Ishikawa (cell line): ENCODE measurements around the gene ADGRB2.

Experiments
- CEBPB ChIP-seq: IDR thresholded peaks from 2 replicates; pipeline ENCODE4 v1.6.1; 2012
- EP300 ChIP-seq: IDR thresholded peaks from 2 replicates; pipeline ENCODE4 v1.6.1; 2012; ENCODE audit warnings: borderline replicate concordance
- FOXM1 ChIP-seq: IDR thresholded peaks from 2 replicates; pipeline ENCODE4 v1.6.1; 2012; ENCODE audit warnings: low read depth, borderline replicate concordance
- NFIC ChIP-seq: IDR thresholded peaks from 2 replicates; pipeline ENCODE4 v1.6.1; 2012
- RAD21 ChIP-seq: IDR thresholded peaks from 2 replicates; pipeline ENCODE4 v1.6.1; 2012; ENCODE audit warnings: low read depth
- TAF1 ChIP-seq: IDR thresholded peaks from 2 replicates; pipeline ENCODE4 v1.6.1; 2012; ENCODE audit warnings: low read depth, mild to moderate bottlenecking
- YY1 ChIP-seq: IDR thresholded peaks from 2 replicates; pipeline ENCODE4 v1.6.1; 2012; ENCODE audit warnings: low read depth
- TF ChIP-seq, protein P1 (sequence below): IDR thresholded peaks from 2 replicates; pipeline ENCODE4 v1.6.1; 2012
- TF ChIP-seq, protein P2 (sequence below): IDR thresholded peaks from 2 replicates; pipeline ENCODE4 v1.6.1; 2012; ENCODE audit warnings: low read depth, mild to moderate bottlenecking

- TF ChIP-seq RAD21, result peak; percentile 11; the same call in 1 of the 2 replicates
- TF ChIP-seq EP300, result no peak
- TF ChIP-seq YY1, result no peak
- no peak for TF ChIP-seq TAF1
- TF ChIP-seq NFIC, result no peak
- TF ChIP-seq, protein P1, sequence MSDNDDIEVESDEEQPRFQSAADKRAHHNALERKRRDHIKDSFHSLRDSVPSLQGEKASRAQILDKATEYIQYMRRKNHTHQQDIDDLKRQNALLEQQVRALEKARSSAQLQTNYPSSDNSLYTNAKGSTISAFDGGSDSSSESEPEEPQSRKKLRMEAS, result no peak
- TF ChIP-seq, protein P2, sequence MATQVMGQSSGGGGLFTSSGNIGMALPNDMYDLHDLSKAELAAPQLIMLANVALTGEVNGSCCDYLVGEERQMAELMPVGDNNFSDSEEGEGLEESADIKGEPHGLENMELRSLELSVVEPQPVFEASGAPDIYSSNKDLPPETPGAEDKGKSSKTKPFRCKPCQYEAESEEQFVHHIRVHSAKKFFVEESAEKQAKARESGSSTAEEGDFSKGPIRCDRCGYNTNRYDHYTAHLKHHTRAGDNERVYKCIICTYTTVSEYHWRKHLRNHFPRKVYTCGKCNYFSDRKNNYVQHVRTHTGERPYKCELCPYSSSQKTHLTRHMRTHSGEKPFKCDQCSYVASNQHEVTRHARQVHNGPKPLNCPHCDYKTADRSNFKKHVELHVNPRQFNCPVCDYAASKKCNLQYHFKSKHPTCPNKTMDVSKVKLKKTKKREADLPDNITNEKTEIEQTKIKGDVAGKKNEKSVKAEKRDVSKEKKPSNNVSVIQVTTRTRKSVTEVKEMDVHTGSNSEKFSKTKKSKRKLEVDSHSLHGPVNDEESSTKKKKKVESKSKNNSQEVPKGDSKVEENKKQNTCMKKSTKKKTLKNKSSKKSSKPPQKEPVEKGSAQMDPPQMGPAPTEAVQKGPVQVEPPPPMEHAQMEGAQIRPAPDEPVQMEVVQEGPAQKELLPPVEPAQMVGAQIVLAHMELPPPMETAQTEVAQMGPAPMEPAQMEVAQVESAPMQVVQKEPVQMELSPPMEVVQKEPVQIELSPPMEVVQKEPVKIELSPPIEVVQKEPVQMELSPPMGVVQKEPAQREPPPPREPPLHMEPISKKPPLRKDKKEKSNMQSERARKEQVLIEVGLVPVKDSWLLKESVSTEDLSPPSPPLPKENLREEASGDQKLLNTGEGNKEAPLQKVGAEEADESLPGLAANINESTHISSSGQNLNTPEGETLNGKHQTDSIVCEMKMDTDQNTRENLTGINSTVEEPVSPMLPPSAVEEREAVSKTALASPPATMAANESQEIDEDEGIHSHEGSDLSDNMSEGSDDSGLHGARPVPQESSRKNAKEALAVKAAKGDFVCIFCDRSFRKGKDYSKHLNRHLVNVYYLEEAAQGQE, result no peak
- no peak for TF ChIP-seq CEBPB
- TF ChIP-seq FOXM1, result no peak
Observed at GRCh38 chr1:31714442-31715086, 49.6 kb downstream of the ADGRB2 start.
